GM12878 (cell line): Measurements from ENCODE around the gene DGKI. TPM values are rescaled to one million over a fixed set of nuclear protein-coding genes. Genes with fewer than 3 reads are reported as not detected.

ENCODE experiments used
- ATAC-seq: fragments of 200-7000 bp; cut with Tn5 transposase; 3 replicates; pipeline ENCODE4 v1.9.1; 2020; ENCODE audit warnings: mild to moderate bottlenecking, moderate library complexity
- BruUV-seq: library from RNA; stranded (reverse); fragments of 400-500 nt; replicated peaks from 2 replicates; lab custom pipeline; 2021; lab: Mats Ljungman, UMichigan
- CTCF ChIA-PET: fragments of 300-600 bp; sonication (Branson Sonifier 250); formaldehyde crosslinking; extraction: SDS; loops from one replicate; lab custom pipeline; 2021; ENCODE audit warnings: inconsistent platforms; lab: Yijun Ruan, JAX
- POLR2A ChIA-PET: fragments of 350-600 bp; formaldehyde crosslinking; extraction: SDS; loops from one replicate; lab custom pipeline; 2021; ENCODE audit warnings: inconsistent platforms; lab: Charles Lee
- RAD21 ChIA-PET: fragments of 300-600 bp; sonication (Branson Sonifier 250); formaldehyde crosslinking; loops from one replicate; lab custom pipeline; 2023; ENCODE audit warnings: antibody characterized with exemption; ENCODE audit not compliant: unreplicated experiment; lab: Charles Lee
- SMC1A ChIA-PET: fragments of 300-600 bp; sonication (Branson Sonifier 250); formaldehyde crosslinking; loops from one replicate; lab custom pipeline; 2023; ENCODE audit not compliant: unreplicated experiment, uncharacterized antibody; lab: Charles Lee
- DNase-seq: peaks from one replicate; pipeline ENCODE4 v3.0.0-alpha.2; 2011; ENCODE audit warnings: low read depth, low spot score
- FAIRE-seq: peaks from 3 replicates; lab custom pipeline; 2011; peaks lifted over from hg19 to GRCh38; lab: Jason Lieb, UNC
- H2AFZ ChIP-seq: 2 replicates; pipeline ENCODE4 v1.6.0; 2011; ENCODE audit warnings: low read depth, low read length, control low read depth; ENCODE audit not compliant: control insufficient read depth
- H3K27ac ChIP-seq: 2 replicates; pipeline ENCODE4 v1.5.1; 2011; ENCODE audit warnings: control low read depth; ENCODE audit not compliant: control insufficient read depth, insufficient read depth
- H3K27me3 ChIP-seq, 2 experiments: replicated peaks in 1 of 2; 2 replicates each; pipeline versions ENCODE4 v1.6.0 to v1.6.1; 2011; ENCODE audit warnings: low read length in 1 of 2; ENCODE audit not compliant: control insufficient read depth in 2 of 2, insufficient read depth in 2 of 2
- H3K36me3 ChIP-seq, 2 experiments: 2 replicates each; pipeline ENCODE4 v1.5.1; 2011; ENCODE audit warnings: low read length in 1 of 2; ENCODE audit not compliant: control insufficient read depth in 2 of 2, insufficient read depth in 2 of 2
- H3K4me1 ChIP-seq: 2 replicates; pipeline ENCODE4 v1.6.1; 2011; ENCODE audit warnings: mild to moderate bottlenecking, low read length, moderate library complexity, mixed read lengths; ENCODE audit not compliant: control insufficient read depth, insufficient read depth
- H3K4me2 ChIP-seq: 2 replicates; pipeline ENCODE4 v1.6.0; 2011; ENCODE audit warnings: control low read depth; ENCODE audit not compliant: control insufficient read depth, insufficient read depth
- H3K4me3 ChIP-seq: fragments of 200-600 bp; sonication (generic); 2 replicates; pipeline ENCODE4 v1.5.1; 2016
- H3K79me2 ChIP-seq: 2 replicates; pipeline ENCODE4 v1.6.0; 2011; ENCODE audit warnings: low read length; ENCODE audit not compliant: control insufficient read depth, insufficient read depth
- H3K9ac ChIP-seq: 2 replicates; pipeline ENCODE4 v1.8.0; 2011; ENCODE audit warnings: low read length, control low read depth, mixed read lengths; ENCODE audit not compliant: control insufficient read depth, insufficient read depth
- H3K9me3 ChIP-seq: replicated peaks from 3 replicates; pipeline ENCODE4 v1.5.1; 2011; ENCODE audit warnings: mild to moderate bottlenecking, low read length; ENCODE audit not compliant: control insufficient read depth, insufficient read depth
- H4K20me1 ChIP-seq: 2 replicates; pipeline ENCODE4 v1.6.0; 2011; ENCODE audit not compliant: control insufficient read depth, insufficient read depth
- EGR1 ChIP-seq, 2 experiments: IDR thresholded peaks; 1 replicate in 1 of 2; 2 replicates in 1 of 2; pipeline ENCODE4 v1.6.1; 2011 to 2012; ENCODE audit warnings: low read depth in 2 of 2, low read length in 2 of 2, borderline replicate concordance in 1 of 2, mild to moderate bottlenecking in 1 of 2, moderate library complexity in 1 of 2
- HDGF ChIP-seq: fragments of 450-650 bp; IDR thresholded peaks from 2 replicates; pipeline ENCODE4 v1.6.1; 2016; ENCODE audit warnings: antibody characterized with exemption
- MXI1 ChIP-seq: fragments of 150-350 bp; IDR thresholded peaks from 2 replicates; pipeline ENCODE4 v1.6.1; 2011; ENCODE audit warnings: low read depth, mild to moderate bottlenecking, inconsistent platforms, low read length, improper control_type of control experiment
- RCOR1 ChIP-seq: conservative IDR thresholded peaks from 2 replicates; pipeline ENCODE4 v1.6.1; 2012; ENCODE audit warnings: low read depth, low read length, improper control_type of control experiment
- RUNX3 ChIP-seq: IDR thresholded peaks from 2 replicates; pipeline ENCODE4 v1.6.1; 2012; ENCODE audit warnings: low read length, inconsistent platforms
- TCF12 ChIP-seq: IDR thresholded peaks from 2 replicates; pipeline ENCODE4 v1.6.1; 2011; ENCODE audit warnings: low read depth, mild to moderate bottlenecking, low read length
- WRNIP1 ChIP-seq: IDR thresholded peaks from 2 replicates; pipeline ENCODE4 v1.6.1; 2011; ENCODE audit warnings: low read depth, low read length, improper control_type of control experiment, borderline replicate concordance
- WGBS: methylation state at CpG from one replicate; pipeline ENCODE4 v1.1.6; 2016; ENCODE audit warnings: low lambda C conversion rate; ENCODE audit not compliant: insufficient replicate concordance, insufficient coverage; ENCODE audit errors: missing lambda C conversion rate; 5-methylcytosine and 5-hydroxymethylcytosine counted together
- in situ Hi-C: fragments of 300-500 bp; cut with MboI; formaldehyde crosslinking; loops from 9 replicates; pipeline ENCODE4 v1.14.3; 2018; ENCODE audit warnings: mixed read lengths
- intact Hi-C: fragments of 100-400 bp; cut with micrococcal nuclease; formaldehyde crosslinking; loops from one replicate; pipeline ENCODE4 v1.14.2; 2022; ENCODE audit not compliant: unreplicated experiment
- polyA plus RNA-seq, 11 experiments: library from polyadenylated mRNA; depleted of rRNA in 4 of 11; unstranded in 6 of 11; stranded (reverse) in 5 of 11; fragments of >200 nt; fragmentation: Nextera tagmentation in 4 of 11; fragmentation: Illumina TruSeq in 1 of 11; extraction: Ambion mirVana in 4 of 11; extraction: Trizol in 1 of 11; gene quantifications; 1 replicate in 1 of 11; 2 replicates in 10 of 11; pipeline versions ENCODE4 v1.2.1 to v1.2.3, GENCODE V29; 2011 to 2016; ENCODE audit warnings: inconsistent platforms in 2 of 11, missing spikeins in 2 of 11, low read depth in 1 of 11
- total RNA-seq, 4 experiments: library from RNA; depleted of rRNA in 3 of 4; stranded (reverse); fragments of >200 nt in 3 of 4; fragmentation: Illumina TruSeq in 1 of 4; extraction: Trizol in 1 of 4; gene quantifications; 2 replicates each; pipeline versions ENCODE4 v1.2.1 to v1.2.3, GENCODE V29; 2013 to 2021
- TF ChIP-seq, protein P1 (sequence below): IDR thresholded peaks from 2 replicates; pipeline ENCODE4 v1.6.1; 2012; ENCODE audit warnings: low read length, inconsistent platforms
- TF ChIP-seq, protein P2 (sequence below): IDR thresholded peaks from 2 replicates; pipeline ENCODE4 v1.6.1; 2012; ENCODE audit warnings: low read depth, low read length, improper control_type of control experiment

DGKI gene
- total and polyA plus RNA-seq, 10 of the 15 experiments (the other 5 are each of a cell fraction or from before 2014, with no cell fraction given) = 10.4 to 37.1 (median 22.1) TPM

DNA sequence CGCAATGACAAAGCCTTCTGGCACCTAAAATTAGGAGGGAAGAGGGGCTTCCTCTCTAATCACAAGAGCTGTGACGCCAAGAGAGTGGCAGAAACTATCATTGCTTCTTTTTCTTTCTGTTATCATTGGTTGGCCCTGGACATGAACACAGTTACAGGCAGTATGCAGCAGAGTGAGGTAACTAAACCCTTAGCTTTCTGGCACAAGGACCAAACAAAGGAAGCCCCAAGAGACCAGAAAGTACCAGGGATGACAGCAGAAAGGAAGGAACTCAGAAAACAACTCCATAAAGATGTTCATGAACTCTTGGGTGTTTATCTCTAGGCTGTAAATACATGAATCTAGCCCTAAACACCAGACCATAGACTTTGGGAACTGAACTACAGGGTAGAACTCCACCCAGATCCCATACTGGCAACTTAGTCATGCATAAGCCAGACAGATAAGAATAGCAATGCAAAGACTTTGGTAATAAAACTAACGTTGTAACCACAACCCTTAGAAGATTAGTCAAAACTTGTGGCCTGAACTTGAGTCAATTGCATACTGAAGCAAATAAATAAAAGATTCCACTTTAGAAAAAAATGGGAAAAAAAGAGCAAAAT is 307.6 kb downstream of the DGKI start:
- CTCF ChIA-PET = interaction anchor here (0.9 kb wide), 1 partner anchor 14 kb away, joined by 3 read pairs; no protein-coding TSS in a partner anchor
- in situ Hi-C loops = no loop called here
- DNase-seq = no peak
- POLR2A ChIA-PET = interaction anchor here (1.2 kb wide), 1 partner anchor 11 kb away, joined by 3 read pairs; no protein-coding TSS in a partner anchor
- Histone ChIP-seq H3K27ac (no peak overlapping the region), H4K20me1 (no peaks in the 10 kb centered on the region), H3K4me2 (no peak overlapping the region), H3K79me2 (no peaks in the 10 kb centered on the region), H2AFZ (no peak overlapping the region), H3K9ac (no peak overlapping the region), H3K27me3 (no peaks in the 10 kb centered on the region), H3K4me1 (no peaks in the 10 kb centered on the region), H3K4me3 (no peak overlapping the region), H3K36me3 (no peaks in the 10 kb centered on the region), H3K9me3 (no peaks in the 10 kb centered on the region)
- 2% methylated on average over 3 of the region's 3 CpGs for WGBS
- SMC1A ChIA-PET = interaction anchor here (1.4 kb wide), 1 partner anchor 14 kb away, joined by 4 read pairs; no protein-coding TSS in a partner anchor
- TF ChIP-seq RUNX3 (peak; percentile 39; the same call in 1 of the 2 replicates), WRNIP1 (no peak)
- no peak for FAIRE-seq
- intact Hi-C loops = no loop called here
- BruUV-seq = no TSS peak
- ATAC-seq = peak; percentile 28; the same call in 1 of the 3 replicates
- RAD21 ChIA-PET = no interaction called here

DNA sequence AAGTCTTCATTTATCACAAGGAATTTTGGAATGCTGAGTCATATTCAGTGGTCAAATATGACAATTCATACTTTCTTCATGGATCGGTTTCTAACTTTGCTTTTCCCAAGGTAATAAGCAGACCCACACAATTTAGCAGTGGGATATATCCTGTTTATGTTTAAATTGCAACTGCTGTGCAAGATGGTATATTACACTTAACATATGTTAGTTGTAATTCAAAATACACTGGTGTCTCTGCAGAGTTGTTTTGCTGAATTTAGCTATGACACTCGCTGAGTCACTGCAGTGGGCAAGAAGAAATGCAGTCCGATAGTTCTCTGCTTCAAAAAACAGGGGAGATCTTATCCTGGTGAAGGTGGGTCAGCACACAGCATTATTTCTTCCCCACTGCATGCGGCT is 308.4 kb downstream of the DGKI start:
- H3K9ac ChIP-seq = no peak overlapping the region
- in situ Hi-C loops = no loop called here
- no peak overlapping the region for H2AFZ ChIP-seq
- BruUV-seq = no TSS peak
- no peaks in the 10 kb centered on the region for H3K79me2 ChIP-seq
- ATAC-seq (no peak), FAIRE-seq (no peak), DNase-seq (no peak)
- no peak overlapping the region for H3K4me2 ChIP-seq
- H4K20me1 ChIP-seq = no peaks in the 10 kb centered on the region
- WGBS = 18% methylated on average over 4 of the region's 4 CpGs
- no peak overlapping the region for H3K4me3 ChIP-seq
- ChIA-PET POLR2A (interaction anchor here (1.2 kb wide), 1 partner anchor 10 kb away, joined by 3 read pairs; no protein-coding TSS in a partner anchor), CTCF (interaction anchor here (0.9 kb wide), 1 partner anchor 13 kb away, joined by 3 read pairs; no protein-coding TSS in a partner anchor), RAD21 (no interaction called here), SMC1A (no interaction called here)
- no peaks in the 10 kb centered on the region for H3K27me3 ChIP-seq
- no peak overlapping the region for H3K27ac ChIP-seq
- no peaks in the 10 kb centered on the region for H3K36me3 ChIP-seq
- intact Hi-C loops = no loop called here
- no peaks in the 10 kb centered on the region for H3K4me1 ChIP-seq
- TF ChIP-seq EGR1 (IDR thresholded peaks at IDR 0.05; ENCODE audit: borderline replicate concordance in 1 of 2, low read depth in 2 of 2, low read length in 2 of 2) = no peak
- no peak for TF ChIP-seq MXI1
- no peak for TF ChIP-seq HDGF
- no peak for TF ChIP-seq RCOR1
- TF ChIP-seq TCF12 = no peak
- TF ChIP-seq, protein P1, sequence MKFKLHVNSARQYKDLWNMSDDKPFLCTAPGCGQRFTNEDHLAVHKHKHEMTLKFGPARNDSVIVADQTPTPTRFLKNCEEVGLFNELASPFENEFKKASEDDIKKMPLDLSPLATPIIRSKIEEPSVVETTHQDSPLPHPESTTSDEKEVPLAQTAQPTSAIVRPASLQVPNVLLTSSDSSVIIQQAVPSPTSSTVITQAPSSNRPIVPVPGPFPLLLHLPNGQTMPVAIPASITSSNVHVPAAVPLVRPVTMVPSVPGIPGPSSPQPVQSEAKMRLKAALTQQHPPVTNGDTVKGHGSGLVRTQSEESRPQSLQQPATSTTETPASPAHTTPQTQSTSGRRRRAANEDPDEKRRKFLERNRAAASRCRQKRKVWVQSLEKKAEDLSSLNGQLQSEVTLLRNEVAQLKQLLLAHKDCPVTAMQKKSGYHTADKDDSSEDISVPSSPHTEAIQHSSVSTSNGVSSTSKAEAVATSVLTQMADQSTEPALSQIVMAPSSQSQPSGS = no peak
- TF ChIP-seq, protein P2, sequence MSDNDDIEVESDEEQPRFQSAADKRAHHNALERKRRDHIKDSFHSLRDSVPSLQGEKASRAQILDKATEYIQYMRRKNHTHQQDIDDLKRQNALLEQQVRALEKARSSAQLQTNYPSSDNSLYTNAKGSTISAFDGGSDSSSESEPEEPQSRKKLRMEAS = no peak
- TF ChIP-seq, all 136 proteins: peak for 0
- H3K9me3 ChIP-seq = no peaks in the 10 kb centered on the region
